GM12878 (cell line): ENCODE data around the gene CSAD.

Source experiments
- ATF2 ChIP-seq: IDR thresholded peaks from 2 replicates; pipeline ENCODE4 v1.6.1; 2012; ENCODE audit warnings: low read length, inconsistent platforms
- BRCA1 ChIP-seq: IDR thresholded peaks from 2 replicates; pipeline ENCODE4 v1.6.1; 2011; ENCODE audit warnings: low read depth, low read length, improper control_type of control experiment
- CTCF ChIP-seq, 3 experiments: IDR thresholded peaks in 2 of 3; conservative IDR thresholded peaks in 1 of 3; 2 replicates each; pipeline ENCODE4 v1.5.1; 2011; ENCODE audit warnings: low read depth in 3 of 3, low read length in 3 of 3, mild to moderate bottlenecking in 3 of 3, control low read depth in 2 of 3, moderate library complexity in 2 of 3, inconsistent platforms in 1 of 3, mixed read lengths in 1 of 3; ENCODE audit not compliant: control insufficient read depth in 2 of 3, insufficient read depth in 1 of 3; ENCODE audit errors: extremely low read depth in 1 of 3
- GABPA ChIP-seq: IDR thresholded peaks from 2 replicates; pipeline ENCODE4 v1.6.1; 2014; ENCODE audit warnings: antibody characterized with exemption, low read depth, mild to moderate bottlenecking, inconsistent platforms
- JUNB ChIP-seq: IDR thresholded peaks from 2 replicates; pipeline ENCODE4 v1.6.1; 2016; ENCODE audit warnings: antibody characterized with exemption, mild to moderate bottlenecking
- NKRF ChIP-seq: fragments of 450-650 bp; conservative IDR thresholded peaks from 2 replicates; pipeline ENCODE4 v1.6.1; 2017; ENCODE audit warnings: mild to moderate bottlenecking, moderate library complexity
- POLR2AphosphoS5 ChIP-seq: IDR thresholded peaks from 2 replicates; pipeline ENCODE4 v1.6.1; 2011; ENCODE audit warnings: mild to moderate bottlenecking, low read length, inconsistent platforms
- SMC3 ChIP-seq: IDR thresholded peaks from 2 replicates; pipeline ENCODE4 v1.6.1; 2011; ENCODE audit warnings: low read length, improper control_type of control experiment, borderline replicate concordance
- TAF1 ChIP-seq: IDR thresholded peaks from 2 replicates; pipeline ENCODE4 v1.6.1; 2011; ENCODE audit warnings: mild to moderate bottlenecking, low read depth, low read length, borderline replicate concordance
- USF2 ChIP-seq: IDR thresholded peaks from 2 replicates; pipeline ENCODE4 v1.6.1; 2011; ENCODE audit warnings: low read depth, low read length, improper control_type of control experiment, borderline replicate concordance
- ZNF24 ChIP-seq: fragments of 450-650 bp; IDR thresholded peaks from 2 replicates; pipeline ENCODE4 v1.6.1; 2017; ENCODE audit warnings: antibody characterized with exemption, mild to moderate bottlenecking

DNA sequence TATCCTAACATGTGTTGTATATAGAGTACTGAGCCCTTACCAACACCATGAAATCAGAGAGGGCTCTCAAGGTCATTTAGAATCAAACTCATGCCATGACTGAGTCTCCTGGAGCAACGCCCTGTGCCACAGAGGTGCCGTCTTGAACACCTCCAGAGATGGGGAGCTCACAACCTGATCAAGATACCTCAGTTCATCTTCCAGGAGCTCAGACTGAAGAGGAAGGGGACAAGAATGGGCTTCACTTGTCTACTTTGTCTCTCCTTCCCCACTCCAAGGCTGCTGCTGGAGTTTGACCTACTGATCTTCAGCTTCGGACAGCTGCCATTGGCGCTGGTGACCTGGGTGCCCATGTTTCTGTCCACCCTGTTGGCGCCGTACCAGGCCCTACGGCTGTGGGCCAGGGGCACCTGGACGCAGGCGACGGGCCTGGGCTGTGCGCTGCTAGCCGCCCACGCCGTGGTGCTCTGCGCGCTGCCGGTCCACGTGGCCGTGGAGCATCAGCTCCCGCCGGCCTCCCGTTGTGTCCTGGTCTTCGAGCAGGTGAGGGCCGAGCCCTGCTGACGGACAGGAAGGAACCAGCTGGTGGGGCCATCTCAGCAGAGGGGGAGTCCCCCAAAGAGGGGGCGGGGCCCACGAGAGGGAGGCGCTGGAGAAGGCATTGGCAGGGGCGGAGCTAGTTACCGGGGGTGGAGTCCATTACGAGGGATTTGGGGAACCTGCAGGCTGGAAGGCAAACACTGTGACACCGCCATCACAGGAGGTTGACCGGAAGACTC is 65.4 kb downstream of the CSAD start:
- TF ChIP-seq CTCF (IDR thresholded peaks at IDR 0.05 in 2 of 3, conservative IDR thresholded peaks at IDR 0.05 in 1 of 3; ENCODE audit: control insufficient read depth in 2 of 3, extremely low read depth in 1 of 3, insufficient read depth in 1 of 3, low read depth in 3 of 3, low read length in 3 of 3) (no peak), TAF1 (no peak), GABPA (no peak), NKRF (no peak), POLR2AphosphoS5 (no peak), SMC3 (no peak), JUNB (no peak), ATF2 (no peak), BRCA1 (no peak), USF2 (no peak), ZNF24 (no peak)
